CD4-positive, alpha-beta T cell (primary cell): ENCODE measurements around the gene IL6R. TPM values are rescaled to one million over a fixed set of nuclear protein-coding genes. Genes with fewer than 3 reads are reported as not detected.

Experiments used
- ATAC-seq: fragments of 200-7000 bp; cut with Tn5 transposase; one replicate; pipeline ENCODE4 v1.10.0; 2022; ENCODE audit warnings: mild to moderate bottlenecking; ENCODE audit not compliant: poor library complexity
- CTCF ChIA-PET: fragments of 350-600 bp; sonication (Branson Sonifier 250); formaldehyde crosslinking; loops from one replicate; lab custom pipeline; 2021; ENCODE audit warnings: antibody characterized with exemption, inconsistent platforms; lab: Charles Lee
- POLR2A ChIA-PET: fragments of 350-600 bp; sonication (Branson Sonifier 250); formaldehyde crosslinking; loops from one replicate; lab custom pipeline; 2021; ENCODE audit warnings: antibody characterized with exemption, inconsistent platforms; lab: Charles Lee
- DNase-seq, 14 experiments: peaks; one replicate each; pipeline ENCODE4 v3.0.0-alpha.2; 2013 to 2020; ENCODE audit warnings: mixed read lengths in 2 of 14
- H3K27ac ChIP-seq, 2 donors: one replicate each; pipeline versions ENCODE4 v1.5.1 to v1.7.0; 2013; ENCODE audit warnings: low read length in 2 of 2, low read depth in 1 of 2, mild to moderate bottlenecking in 1 of 2
- H3K27me3 ChIP-seq, 2 experiments: 1 replicate in 1 of 2; 2 replicates in 1 of 2; pipeline versions ENCODE4 v1.6.1 to v1.7.0; 2013; ENCODE audit warnings: low read length in 2 of 2, control low read depth in 1 of 2, mild to moderate bottlenecking in 1 of 2, moderate library complexity in 1 of 2; ENCODE audit not compliant: insufficient read depth in 2 of 2, control insufficient read depth in 1 of 2
- H3K36me3 ChIP-seq: one replicate; pipeline ENCODE4 v1.6.1; 2013; ENCODE audit warnings: low read length, control low read depth; ENCODE audit not compliant: insufficient read depth
- H3K4me1 ChIP-seq: one replicate; pipeline ENCODE4 v1.6.1; 2013; ENCODE audit warnings: low read length, control low read depth; ENCODE audit not compliant: insufficient read depth
- H3K4me3 ChIP-seq: one replicate; pipeline ENCODE4 v1.5.1; 2013; ENCODE audit warnings: mild to moderate bottlenecking, low read length, moderate library complexity
- H3K9me3 ChIP-seq, 2 experiments: 1 replicate in 1 of 2; 2 replicates in 1 of 2; pipeline versions ENCODE4 v1.6.1 to v1.7.0; 2013; ENCODE audit warnings: low read length in 2 of 2, mild to moderate bottlenecking in 2 of 2, control low read depth in 1 of 2, moderate library complexity in 1 of 2; ENCODE audit not compliant: control insufficient read depth in 1 of 2, insufficient read depth in 1 of 2
- H3K27ac Mint-ChIP-seq: one replicate; pipeline ENCODE4 v1.8.0; 2020; ENCODE audit warnings: mixed read lengths
- H3K27me3 Mint-ChIP-seq: one replicate; pipeline ENCODE4 v1.8.0; 2021; ENCODE audit warnings: mixed read lengths
- H3K36me3 Mint-ChIP-seq: one replicate; pipeline ENCODE4 v1.8.0; 2021; ENCODE audit warnings: low read depth, mixed read lengths
- H3K4me1 Mint-ChIP-seq: one replicate; pipeline ENCODE4 v1.8.0; 2021; ENCODE audit warnings: low read depth, mixed read lengths
- H3K4me3 Mint-ChIP-seq: one replicate; pipeline ENCODE4 v1.8.0; 2020; ENCODE audit warnings: mild to moderate bottlenecking, mixed read lengths
- H3K9me3 Mint-ChIP-seq: one replicate; pipeline ENCODE4 v1.8.0; 2020; ENCODE audit warnings: mixed read lengths
- intact Hi-C, 2 experiments: fragments of 100-400 bp; cut with DNase I in 1 of 2; cut with micrococcal nuclease in 1 of 2; formaldehyde crosslinking; loops; one replicate each; pipeline versions ENCODE4 v1.15.1 to v1.9.0; 2023 to 2025; cut with DNase I, micrococcal nuclease
- total RNA-seq, 174 experiments: library from RNA in 2 of 174; stranded (reverse) in 2 of 174; gene quantifications; one replicate each; pipeline ENCODE4 v1.2.3 and lab custom pipeline; 2021 to 2026
- TF ChIP-seq, protein P1 (sequence below): fragments of 200-600 bp; IDR thresholded peaks from one replicate; pipeline ENCODE4 v1.8.0; 2022; ENCODE audit warnings: antibody characterized with exemption, mild to moderate bottlenecking

IL6R gene
- total RNA-seq, 2 experiments from 2014 or later: 31.7 to 35.0 TPM

DNA sequence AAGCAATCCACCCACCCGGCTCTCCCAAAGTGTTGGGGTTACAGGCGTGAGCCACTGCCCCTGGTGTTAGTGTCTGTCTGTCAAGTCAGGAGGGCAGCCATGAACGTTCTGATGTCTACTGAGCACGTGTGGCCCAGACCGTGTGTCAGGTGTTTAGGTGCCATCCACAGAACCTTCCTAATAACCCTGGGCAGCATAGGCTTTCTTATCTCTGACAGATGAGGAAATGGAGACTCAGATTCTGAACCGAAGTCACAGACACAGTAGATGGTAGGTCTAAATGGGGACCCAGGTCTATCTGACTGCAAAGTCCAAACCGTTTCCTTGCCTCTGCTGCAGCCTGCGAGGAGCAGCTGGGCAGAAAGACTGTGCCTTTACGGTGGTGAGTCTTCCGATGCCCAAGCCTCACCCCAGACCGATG is 622 bp upstream of the IL6R start:
- H3K36me3 Mint-ChIP-seq: peaks cover 31% of the 10 kb centered on the region
- no peaks in the 10 kb centered on the region for H3K9me3 Mint-ChIP-seq
- TF ChIP-seq, protein P1, sequence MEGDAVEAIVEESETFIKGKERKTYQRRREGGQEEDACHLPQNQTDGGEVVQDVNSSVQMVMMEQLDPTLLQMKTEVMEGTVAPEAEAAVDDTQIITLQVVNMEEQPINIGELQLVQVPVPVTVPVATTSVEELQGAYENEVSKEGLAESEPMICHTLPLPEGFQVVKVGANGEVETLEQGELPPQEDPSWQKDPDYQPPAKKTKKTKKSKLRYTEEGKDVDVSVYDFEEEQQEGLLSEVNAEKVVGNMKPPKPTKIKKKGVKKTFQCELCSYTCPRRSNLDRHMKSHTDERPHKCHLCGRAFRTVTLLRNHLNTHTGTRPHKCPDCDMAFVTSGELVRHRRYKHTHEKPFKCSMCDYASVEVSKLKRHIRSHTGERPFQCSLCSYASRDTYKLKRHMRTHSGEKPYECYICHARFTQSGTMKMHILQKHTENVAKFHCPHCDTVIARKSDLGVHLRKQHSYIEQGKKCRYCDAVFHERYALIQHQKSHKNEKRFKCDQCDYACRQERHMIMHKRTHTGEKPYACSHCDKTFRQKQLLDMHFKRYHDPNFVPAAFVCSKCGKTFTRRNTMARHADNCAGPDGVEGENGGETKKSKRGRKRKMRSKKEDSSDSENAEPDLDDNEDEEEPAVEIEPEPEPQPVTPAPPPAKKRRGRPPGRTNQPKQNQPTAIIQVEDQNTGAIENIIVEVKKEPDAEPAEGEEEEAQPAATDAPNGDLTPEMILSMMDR: no peak
- Histone ChIP-seq H3K36me3 (peaks cover under 1% of the 10 kb centered on the region), H3K4me1 (peaks cover 83% of the 10 kb centered on the region), H3K27ac (peak overlapping the region; percentile 81 to 92), H3K27me3 (no peaks in the 10 kb centered on the region), H3K9me3 (no peaks in the 10 kb centered on the region), H3K4me3 (peak overlapping the region; percentile 89)
- ChIA-PET POLR2A (interaction anchor here (0.8 to 9.1 kb wide), 11 partner anchors 14 to 76 kb away, joined by 3 to 178 read pairs (median 11); no protein-coding TSS in a partner anchor), CTCF (interaction anchor here (1.0 to 2.5 kb wide), 7 partner anchors 15 to 142 kb away, joined by 3 to 13 read pairs (median 6); no protein-coding TSS in a partner anchor)
- H3K4me3 Mint-ChIP-seq: peak overlapping the region; percentile 91
- peak; percentile 4 for ATAC-seq
- peak in 4 of 14 experiments; percentile 38 to 69 (median 52) for DNase-seq
- intact Hi-C loops: loop anchor here (2.0 to 10.0 kb wide), 6 partner anchors 18 to 680 kb away; no protein-coding TSS in a partner anchor
- H3K27me3 Mint-ChIP-seq: no peaks in the 10 kb centered on the region
- peak overlapping the region; percentile 95 for H3K27ac Mint-ChIP-seq
- peaks cover 83% of the 10 kb centered on the region for H3K4me1 Mint-ChIP-seq

DNA sequence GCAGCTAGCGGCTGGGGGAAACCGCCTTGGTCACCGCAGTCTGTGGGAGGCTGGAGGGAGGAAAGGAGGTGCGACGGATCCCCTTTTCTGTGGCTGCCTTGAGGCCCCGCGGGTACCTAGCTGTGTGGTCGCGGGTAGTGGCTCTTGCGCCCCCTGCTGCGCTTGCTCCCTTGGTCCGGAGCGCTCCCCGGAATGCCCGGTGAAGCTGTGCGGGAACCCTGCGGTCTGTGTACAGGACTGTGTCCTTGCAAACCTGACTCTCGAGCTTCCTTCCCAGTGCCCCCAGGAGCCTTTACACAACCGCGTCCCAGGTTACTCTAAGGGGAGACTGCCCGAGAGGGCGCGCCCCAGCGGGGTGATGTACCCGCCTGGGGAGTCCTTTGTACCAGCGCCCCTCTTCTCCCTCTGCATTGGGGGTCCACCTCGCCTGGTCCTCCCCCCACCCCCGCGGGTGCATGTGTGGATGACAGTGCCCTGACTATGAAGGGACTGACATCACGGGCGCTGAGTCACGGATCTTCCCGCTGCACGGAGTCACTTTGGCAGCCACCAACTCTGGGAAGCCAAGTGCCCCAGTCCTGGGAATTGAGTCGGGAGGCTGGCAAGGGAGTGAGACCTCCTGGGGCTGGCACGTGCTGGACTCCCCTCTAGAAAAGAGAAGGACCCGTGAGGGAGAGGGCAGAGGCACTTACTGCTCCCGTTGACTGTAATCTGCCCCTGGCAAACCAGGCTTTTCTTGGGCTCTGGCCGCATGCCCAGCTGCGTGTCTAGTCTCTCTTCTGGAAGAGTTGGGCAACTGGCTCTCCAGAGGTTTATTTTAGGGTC is 816 bp downstream of the IL6R start:
- ATAC-seq (no peak), DNase-seq (peak in 12 of 14 experiments; percentile 20 to 77 (median 50))
- ChIA-PET POLR2A (interaction anchor here (0.7 to 9.1 kb wide), 16 partner anchors 12 to 87 kb away, joined by 3 to 178 read pairs (median 6); no protein-coding TSS in a partner anchor), CTCF (interaction anchor here (0.8 to 2.2 kb wide), 7 partner anchors 9 to 89 kb away, joined by 3 to 7 read pairs (median 4); no protein-coding TSS in a partner anchor)
- Mint-ChIP-seq H3K4me1 (peaks cover 85% of the 10 kb centered on the region), H3K4me3 (peak overlapping the region; percentile 96), H3K36me3 (peaks cover 41% of the 10 kb centered on the region), H3K27me3 (no peaks in the 10 kb centered on the region), H3K9me3 (no peaks in the 10 kb centered on the region), H3K27ac (peak overlapping the region; percentile 88)
- intact Hi-C loops: loop anchor here (1.0 to 10.0 kb wide), 12 partner anchors 19 to 679 kb away; partner anchors contain the start of genes EFNA4 (in 1 of the 2) and UBE2Q1 (in 1 of the 2)
- Histone ChIP-seq H3K4me1 (peaks cover 92% of the 10 kb centered on the region), H3K4me3 (peak overlapping the region; percentile 89), H3K27me3 (no peaks in the 10 kb centered on the region), H3K9me3 (no peaks in the 10 kb centered on the region), H3K36me3 (peaks cover 9% of the 10 kb centered on the region), H3K27ac (peak overlapping the region; percentile 79 to 92)
- TF ChIP-seq, protein P1: no peak

DNA sequence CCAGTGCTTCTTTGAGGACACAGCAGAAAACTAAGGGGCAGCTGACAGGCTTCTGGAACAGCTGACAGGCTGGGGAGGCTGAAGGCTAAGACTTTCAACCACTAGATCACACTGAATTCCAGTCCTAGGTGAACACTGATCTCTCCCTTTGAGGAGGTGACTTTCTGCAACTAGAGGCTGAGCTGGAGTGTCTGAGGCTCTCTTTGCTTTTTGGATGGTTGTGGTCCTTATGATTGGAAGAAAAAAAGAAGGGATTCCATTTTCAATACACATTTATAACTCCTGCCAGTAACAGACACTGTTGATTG is 1.4 kb downstream of the IL6R start:
- peaks cover 88% of the 10 kb centered on the region for H3K4me1 Mint-ChIP-seq
- H3K27me3 Mint-ChIP-seq: no peaks in the 10 kb centered on the region
- ATAC-seq (no peak), DNase-seq (no peak)
- Histone ChIP-seq H3K4me3 (peak overlapping the region; percentile 89), H3K36me3 (peaks cover 13% of the 10 kb centered on the region), H3K27ac (peak overlapping the region; percentile 79 to 92), H3K9me3 (no peaks in the 10 kb centered on the region), H3K4me1 (peaks cover 92% of the 10 kb centered on the region), H3K27me3 (no peaks in the 10 kb centered on the region)
- intact Hi-C loops: loop anchor here (2.0 to 10.0 kb wide), 7 partner anchors 34 to 678 kb away; partner anchors contain the start of genes EFNA4 (in 1 of the 2) and UBE2Q1 (in 1 of the 2)
- H3K9me3 Mint-ChIP-seq: no peaks in the 10 kb centered on the region
- peak overlapping the region; percentile 96 for H3K4me3 Mint-ChIP-seq
- peak overlapping the region; percentile 88 for H3K27ac Mint-ChIP-seq
- ChIA-PET POLR2A (interaction anchor here (0.8 to 9.1 kb wide), 15 partner anchors 12 to 87 kb away, joined by 3 to 178 read pairs (median 9); no protein-coding TSS in a partner anchor), CTCF (interaction anchor here (1.2 to 2.2 kb wide), 5 partner anchors 8 to 90 kb away, joined by 3 to 7 read pairs (median 5); no protein-coding TSS in a partner anchor)
- H3K36me3 Mint-ChIP-seq: peaks cover 47% of the 10 kb centered on the region
- TF ChIP-seq, protein P1: no peak
